HUES64 (cell line): ENCODE measurements around the gene KAZN.

Experiments used
- H3K27ac ChIP-seq: 2 replicates; pipeline ENCODE4 v1.7.0; 2013; ENCODE audit warnings: low read depth, low read length, inconsistent platforms
- H3K27me3 ChIP-seq: 2 replicates; pipeline ENCODE4 v1.6.1; 2013; ENCODE audit warnings: mild to moderate bottlenecking, low read length; ENCODE audit not compliant: insufficient read depth
- H3K36me3 ChIP-seq: 2 replicates; pipeline ENCODE4 v1.6.1; 2013; ENCODE audit warnings: mild to moderate bottlenecking, low read length; ENCODE audit not compliant: insufficient read depth
- H3K4me1 ChIP-seq: 2 replicates; pipeline ENCODE4 v1.6.1; 2013; ENCODE audit warnings: mild to moderate bottlenecking, low read length, moderate library complexity; ENCODE audit not compliant: insufficient read depth
- H3K4me3 ChIP-seq: 2 replicates; pipeline ENCODE4 v1.5.1; 2013; ENCODE audit warnings: mild to moderate bottlenecking, low read length, moderate library complexity
- H3K9ac ChIP-seq: 2 replicates; pipeline ENCODE4 v1.6.1; 2013; ENCODE audit warnings: mild to moderate bottlenecking, low read depth, low read length
- H3K9me3 ChIP-seq: 2 replicates; pipeline ENCODE4 v1.6.1; 2013; ENCODE audit warnings: low read depth, low read length; ENCODE audit not compliant: insufficient read depth
- WGBS: fragments of 150-250, 120-280 bp; methylation state at CpG from one replicate; pipeline ENCODE4 v1.1.7; 2013; ENCODE audit warnings: missing lambda C conversion rate; 5-methylcytosine and 5-hydroxymethylcytosine counted together

The KAZN gene

DNA sequence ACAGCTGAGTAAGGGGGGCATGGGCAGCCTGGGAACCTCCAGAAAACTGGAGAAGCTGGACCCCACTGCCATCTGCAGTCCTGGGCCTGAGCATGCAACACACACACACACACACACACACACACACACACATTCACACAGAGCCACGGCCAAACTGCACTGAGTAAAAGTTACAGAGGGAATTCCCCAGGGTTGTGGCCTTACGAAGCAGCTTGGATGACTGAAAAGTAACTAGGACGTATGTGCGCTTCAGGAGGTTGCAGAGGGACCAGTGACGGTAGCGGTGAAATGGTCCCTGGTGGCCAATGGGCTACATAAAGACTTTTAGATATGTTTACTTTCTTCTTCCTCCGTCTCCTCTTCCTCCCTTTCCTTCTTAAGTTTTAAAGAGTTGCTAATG, 322.6 kb downstream of the KAZN start:
- 90% methylated on average over 6 of the region's 7 CpGs for WGBS

DNA sequence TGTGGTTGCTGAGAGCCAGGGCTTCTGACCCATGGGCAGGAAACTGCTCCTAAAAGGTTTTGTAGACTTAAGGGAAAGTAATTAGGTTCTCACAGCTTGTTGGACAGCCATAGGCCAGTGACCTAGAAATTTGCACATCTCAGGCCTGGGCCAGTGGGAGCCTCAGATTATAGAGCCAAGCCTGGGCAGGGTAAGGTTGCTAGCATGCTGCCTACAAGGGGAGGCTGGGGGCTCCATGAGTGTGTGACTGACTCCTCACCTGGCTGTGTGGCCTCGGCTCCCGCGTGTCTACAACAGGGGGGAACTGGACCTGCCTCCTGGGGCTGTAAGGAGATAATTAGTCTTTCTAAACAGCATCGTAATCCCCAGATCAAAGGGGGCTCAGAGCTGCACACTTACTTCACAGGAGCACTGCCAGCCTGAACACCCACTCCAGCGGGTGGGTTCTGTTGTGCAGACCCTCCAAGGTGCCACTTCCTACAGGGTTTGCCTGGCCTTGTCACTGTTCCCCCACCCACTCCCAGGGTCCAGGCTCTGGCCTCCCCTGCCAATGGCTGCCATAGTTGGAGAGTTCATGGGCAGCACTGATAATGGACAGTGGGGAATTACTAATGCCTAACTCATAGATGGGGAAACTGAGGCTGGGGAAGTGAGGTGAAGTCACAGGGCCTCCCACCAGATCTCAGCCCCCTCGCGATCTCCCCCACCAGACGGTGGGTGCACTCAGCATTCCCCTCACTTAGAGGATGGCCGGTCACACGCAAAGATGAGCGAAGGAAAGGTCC, 324.6 kb downstream of the KAZN start:
- no peaks in the 10 kb centered on the region for H3K9me3 ChIP-seq
- H3K27me3 ChIP-seq: peaks cover 33% of the 10 kb centered on the region
- H3K36me3 ChIP-seq: no peaks in the 10 kb centered on the region
- peaks cover 7% of the 10 kb centered on the region; the same call in 1 of the 2 replicates for H3K4me1 ChIP-seq
- H3K9ac ChIP-seq: no peak overlapping the region
- H3K27ac ChIP-seq: no peak overlapping the region
- WGBS: 80% methylated on average over 11 of the region's 11 CpGs
- peak overlapping the region; percentile 57 for H3K4me3 ChIP-seq

More for the DNA sequence above, 322.6 kb downstream of the KAZN start:
- Histone ChIP-seq H3K4me1 (peaks cover 7% of the 10 kb centered on the region; the same call in 1 of the 2 replicates), H3K27ac (no peak overlapping the region), H3K36me3 (no peaks in the 10 kb centered on the region), H3K9me3 (no peaks in the 10 kb centered on the region), H3K9ac (no peak overlapping the region), H3K27me3 (peaks cover 23% of the 10 kb centered on the region), H3K4me3 (no peak overlapping the region)

DNA sequence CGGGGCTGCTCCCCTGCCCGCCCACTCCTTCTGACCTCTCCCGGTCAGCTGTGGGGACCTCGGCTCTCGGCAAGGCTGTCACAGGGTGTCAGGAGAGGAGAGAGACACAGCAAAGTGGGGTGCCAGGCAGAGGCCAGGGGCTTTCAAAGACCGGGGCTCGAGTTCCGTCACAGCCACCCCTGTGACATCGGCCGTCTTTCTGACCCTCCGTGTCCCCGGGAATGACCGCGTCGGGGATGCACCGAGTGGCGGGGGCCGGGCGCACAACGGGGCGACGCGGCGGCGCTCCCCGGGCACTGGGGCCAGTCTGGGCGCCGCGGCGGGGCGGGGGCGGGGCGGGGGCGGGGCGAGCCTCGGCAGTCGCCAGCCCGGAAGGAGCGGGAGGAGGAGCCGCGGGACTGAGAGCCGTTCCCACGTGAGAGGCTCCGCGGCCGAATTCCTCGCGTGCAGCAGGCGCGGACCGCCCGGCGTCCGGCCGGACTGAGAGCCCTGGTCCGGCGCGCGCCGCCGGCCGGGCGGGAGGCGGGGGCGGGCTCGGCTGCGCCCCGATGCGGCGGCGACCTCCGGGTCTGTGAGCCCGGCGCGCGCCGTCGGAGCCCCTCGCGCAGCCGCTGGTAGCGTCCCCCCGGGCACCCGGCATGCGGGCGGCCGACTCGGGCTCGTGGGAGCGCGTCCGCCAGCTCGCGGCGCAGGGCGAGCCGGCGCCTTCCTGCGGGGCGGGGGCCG, 325.4 kb downstream of the KAZN start:
- H3K4me1 ChIP-seq: peaks cover 7% of the 10 kb centered on the region; the same call in 1 of the 2 replicates
- H3K9me3 ChIP-seq: no peaks in the 10 kb centered on the region
- no peak overlapping the region for H3K9ac ChIP-seq
- H3K36me3 ChIP-seq: no peaks in the 10 kb centered on the region
- no peak overlapping the region for H3K27ac ChIP-seq
- 3% methylated on average over 101 of the region's 101 CpGs for WGBS
- peaks cover 33% of the 10 kb centered on the region for H3K27me3 ChIP-seq
- H3K4me3 ChIP-seq: peak overlapping the region; percentile 57

DNA sequence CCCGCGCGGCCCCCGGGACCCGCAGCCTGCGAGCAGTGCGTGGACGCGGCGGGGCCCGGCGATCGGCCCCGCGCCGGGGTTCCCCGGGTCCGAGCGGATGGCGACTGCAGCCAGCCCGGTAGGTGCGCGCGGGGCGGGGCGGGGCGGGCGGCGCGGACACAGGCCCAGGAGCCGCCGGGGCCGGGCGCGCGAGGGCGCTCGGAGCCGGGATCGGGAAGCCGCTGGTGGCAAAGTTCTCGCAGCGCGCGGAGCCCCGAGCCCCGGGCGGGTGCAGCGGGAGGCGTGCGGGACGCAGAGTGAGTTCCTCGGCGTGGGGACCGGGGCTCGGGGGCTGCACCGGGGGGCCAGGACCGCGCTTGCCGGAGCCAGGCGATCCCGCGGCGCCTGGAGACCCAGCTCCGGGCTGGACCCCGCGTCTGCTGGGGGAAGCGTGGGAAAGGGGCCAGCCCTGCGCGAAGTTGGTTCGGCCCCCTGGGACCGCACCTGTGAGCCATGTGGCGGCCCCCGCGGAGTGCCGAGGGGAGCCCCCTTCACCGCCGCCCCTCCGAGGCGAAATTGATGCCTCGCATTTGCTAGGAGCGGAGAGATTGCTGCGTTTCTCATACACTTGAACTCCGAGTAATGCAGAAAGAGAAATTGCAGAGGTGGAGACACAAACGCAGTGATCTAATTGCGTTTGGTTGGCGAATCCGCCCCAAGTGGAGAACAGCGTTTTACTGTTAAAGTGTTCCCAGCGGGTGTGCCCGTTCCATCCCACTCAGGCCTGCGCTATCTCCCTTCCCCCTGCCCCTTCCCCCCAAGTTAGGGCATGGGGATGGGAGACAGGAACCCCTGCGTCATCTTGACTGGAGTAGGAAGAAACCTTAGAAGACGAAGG, 326.2 kb downstream of the KAZN start:
- Histone ChIP-seq H3K27ac (no peak overlapping the region), H3K27me3 (peaks cover 33% of the 10 kb centered on the region), H3K4me3 (peak overlapping the region; percentile 57), H3K9me3 (no peaks in the 10 kb centered on the region), H3K9ac (no peak overlapping the region), H3K4me1 (peaks cover 7% of the 10 kb centered on the region; the same call in 1 of the 2 replicates), H3K36me3 (no peaks in the 10 kb centered on the region)
- WGBS: under 1% methylated on average over 93 of the region's 94 CpGs

DNA sequence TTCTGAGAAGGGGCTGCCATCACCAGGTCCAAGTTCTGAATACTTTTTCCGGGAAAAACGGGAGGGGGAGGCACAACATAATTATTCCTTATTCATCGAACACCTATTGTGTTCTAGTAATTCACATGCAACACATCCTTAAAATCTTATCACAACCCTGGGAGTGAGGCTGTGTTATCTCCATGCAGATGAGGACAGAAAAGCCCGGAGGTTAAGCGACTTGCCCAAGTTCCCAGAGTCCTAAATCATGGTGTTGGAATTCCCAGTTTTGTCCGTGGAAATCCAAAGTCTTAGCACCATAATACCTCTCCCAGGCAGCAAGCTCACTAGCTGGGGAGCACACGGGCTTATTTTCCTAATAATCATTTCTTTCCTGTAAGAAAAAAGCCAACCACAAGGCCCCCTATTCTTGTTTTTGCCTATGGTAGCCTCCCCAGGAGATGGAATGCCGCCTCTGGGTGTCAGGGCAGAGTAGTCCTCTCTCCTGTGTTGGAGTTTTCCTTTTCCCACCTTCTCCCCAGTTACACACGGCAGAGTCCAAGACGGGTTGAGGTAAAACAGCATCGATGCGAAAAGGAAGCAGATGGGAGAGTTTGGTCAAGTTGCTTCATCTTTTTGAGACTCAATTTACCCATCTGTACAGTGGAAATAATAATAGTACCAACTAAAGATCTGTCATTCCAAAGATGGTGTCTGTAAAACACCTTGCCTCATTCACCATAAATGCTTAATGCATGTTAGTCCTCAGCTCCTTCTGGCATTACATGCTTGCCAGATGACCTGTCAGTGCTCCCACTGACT, 327.1 kb downstream of the KAZN start:
- H3K36me3 ChIP-seq: no peaks in the 10 kb centered on the region
- peaks cover 33% of the 10 kb centered on the region for H3K27me3 ChIP-seq
- H3K4me3 ChIP-seq: peak overlapping the region; percentile 57
- H3K9me3 ChIP-seq: no peaks in the 10 kb centered on the region
- no peak overlapping the region for H3K9ac ChIP-seq
- H3K27ac ChIP-seq: no peak overlapping the region
- H3K4me1 ChIP-seq: peaks cover 7% of the 10 kb centered on the region; the same call in 1 of the 2 replicates
- 21% methylated on average over 8 of the region's 12 CpGs for WGBS

DNA sequence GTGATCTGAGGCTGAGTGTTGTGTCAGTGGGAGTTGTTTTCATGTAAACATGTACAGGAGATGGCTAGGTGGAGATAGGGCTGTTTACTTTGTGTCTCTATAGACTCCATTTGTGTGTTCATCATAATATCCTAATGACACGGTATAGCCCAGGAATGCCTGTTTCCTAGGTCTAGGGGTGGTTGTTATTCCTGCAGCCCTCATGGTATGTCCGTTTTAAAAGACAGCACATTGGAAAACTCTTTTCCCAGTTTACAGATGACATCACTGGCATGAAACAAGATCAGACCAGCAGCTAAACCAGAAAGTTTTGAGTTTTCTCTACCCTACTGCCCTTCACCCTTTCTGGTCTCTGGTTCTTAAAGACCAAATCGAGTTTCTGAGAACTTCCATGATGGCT, 327.7 kb downstream of the KAZN start:
- no peak overlapping the region for H3K27ac ChIP-seq
- H3K36me3 ChIP-seq: no peaks in the 10 kb centered on the region
- H3K9ac ChIP-seq: no peak overlapping the region
- no peak overlapping the region for H3K4me3 ChIP-seq
- peaks cover 33% of the 10 kb centered on the region for H3K27me3 ChIP-seq
- no peaks in the 10 kb centered on the region for H3K9me3 ChIP-seq
- 87% methylated on average over 3 of the region's 3 CpGs for WGBS
- peaks cover 7% of the 10 kb centered on the region; the same call in 1 of the 2 replicates for H3K4me1 ChIP-seq

DNA sequence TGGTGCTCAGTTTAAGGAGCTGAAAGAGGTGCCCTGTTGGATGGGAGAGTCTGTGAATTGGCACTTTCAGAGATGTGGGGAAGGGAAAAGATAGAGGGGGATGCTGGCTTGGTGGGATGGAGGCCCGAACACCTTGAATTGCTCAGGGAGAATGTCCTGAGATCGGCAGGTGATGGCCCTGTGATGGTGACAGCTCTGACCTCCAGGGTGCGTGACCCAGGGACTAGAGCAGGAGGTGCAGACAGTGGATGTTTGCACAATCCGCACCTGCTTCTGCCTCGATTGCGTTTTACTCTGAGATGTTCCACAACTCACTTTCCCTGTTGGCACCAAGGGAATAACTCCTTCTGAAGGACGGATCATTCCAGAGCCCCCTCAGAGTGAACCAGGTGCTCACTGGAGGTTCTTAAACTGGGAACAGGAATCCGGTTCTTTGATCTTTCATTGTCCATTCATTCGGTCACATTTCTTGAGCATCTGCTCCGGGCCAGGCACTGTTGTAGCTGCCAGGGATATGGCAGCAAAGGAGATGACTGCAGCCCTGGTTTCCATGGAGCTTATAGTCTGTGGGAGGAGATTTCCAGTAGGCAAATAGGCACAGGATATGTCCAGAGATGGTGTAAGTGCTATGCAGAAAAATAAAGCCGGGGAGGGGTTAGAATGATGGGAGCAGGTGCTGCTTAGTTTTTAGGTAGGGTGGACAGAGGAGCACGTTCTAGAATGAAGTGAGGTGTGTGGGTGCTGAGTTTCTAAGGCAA, 328.5 kb downstream of the KAZN start:
- Histone ChIP-seq H3K27ac (no peak overlapping the region), H3K9me3 (no peaks in the 10 kb centered on the region), H3K4me3 (no peak overlapping the region), H3K9ac (no peak overlapping the region), H3K4me1 (peaks cover 7% of the 10 kb centered on the region; the same call in 1 of the 2 replicates), H3K27me3 (peaks cover 33% of the 10 kb centered on the region), H3K36me3 (no peaks in the 10 kb centered on the region)
- 92% methylated on average over 12 of the region's 12 CpGs for WGBS

DNA sequence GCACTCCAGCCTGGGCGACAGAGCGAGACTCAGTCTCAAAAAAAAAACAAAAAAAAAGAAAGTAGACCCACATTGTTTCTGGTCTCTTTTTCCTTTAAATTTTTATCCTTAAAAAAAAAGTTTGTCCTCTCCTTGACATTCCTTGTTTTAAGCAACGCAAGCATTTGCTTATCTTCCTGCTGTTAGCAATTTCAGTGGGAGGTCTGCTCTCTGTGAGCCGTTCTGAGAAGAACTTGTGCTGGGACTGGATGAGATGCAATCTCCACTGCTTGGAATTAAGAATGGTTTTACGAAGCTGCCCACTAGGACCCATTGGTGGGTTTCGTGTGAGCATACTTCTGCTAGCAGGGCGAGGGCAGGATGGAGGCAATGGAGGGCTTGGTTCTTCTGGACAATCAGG, 329.9 kb downstream of the KAZN start:
- 74% methylated on average over 7 of the region's 7 CpGs for WGBS
- H3K4me1 ChIP-seq: peaks cover 7% of the 10 kb centered on the region; the same call in 1 of the 2 replicates
- no peak overlapping the region for H3K9ac ChIP-seq
- H3K9me3 ChIP-seq: no peaks in the 10 kb centered on the region
- no peak overlapping the region for H3K4me3 ChIP-seq
- H3K27ac ChIP-seq: no peak overlapping the region
- peaks cover 30% of the 10 kb centered on the region for H3K27me3 ChIP-seq
- no peaks in the 10 kb centered on the region for H3K36me3 ChIP-seq

DNA sequence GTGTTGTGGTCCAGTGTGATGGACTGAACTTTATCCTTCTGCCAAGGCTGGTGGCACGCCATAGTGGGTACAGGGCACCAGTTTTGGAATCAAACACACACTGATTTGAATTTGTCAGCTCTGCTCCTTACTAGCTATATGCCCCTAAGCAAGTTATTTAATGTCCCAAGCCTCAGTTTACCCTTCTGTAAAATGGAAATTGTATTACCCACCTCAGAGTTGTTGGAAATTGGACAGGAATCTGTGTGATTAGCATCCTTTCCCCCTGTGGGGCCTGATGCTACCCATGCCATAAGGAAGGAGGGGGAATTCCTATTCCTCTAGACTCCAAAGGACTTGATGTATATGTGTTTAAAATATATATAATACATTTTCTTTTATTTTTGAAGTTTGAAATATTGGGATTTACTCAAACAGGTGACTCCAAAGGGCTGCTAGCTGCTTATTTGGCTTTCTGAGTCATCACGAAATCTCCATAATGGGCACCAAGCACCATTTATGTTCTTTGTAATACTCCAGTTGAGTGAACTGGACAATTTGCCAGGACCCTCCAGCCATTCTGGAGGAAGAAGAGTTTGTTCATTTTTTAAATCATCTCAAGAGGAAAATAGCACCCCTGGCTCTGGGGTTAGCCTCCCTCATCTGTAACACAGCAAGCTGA, 330.5 kb downstream of the KAZN start:
- Histone ChIP-seq H3K36me3 (no peaks in the 10 kb centered on the region), H3K4me3 (no peak overlapping the region), H3K4me1 (peaks cover 7% of the 10 kb centered on the region; the same call in 1 of the 2 replicates), H3K9ac (no peak overlapping the region), H3K9me3 (no peaks in the 10 kb centered on the region), H3K27me3 (peaks cover 26% of the 10 kb centered on the region), H3K27ac (no peak overlapping the region)
- 95% methylated on average over 2 of the region's 2 CpGs for WGBS
